Keratinocyte (primary cell): ENCODE data around the gene LRRN2.

ENCODE experiments used
- CTCF ChIP-seq, 3 experiments: IDR thresholded peaks in 1 of 3; conservative IDR thresholded peaks in 1 of 3; optimal IDR thresholded peaks in 1 of 3; 2 replicates in 2 of 3; 3 replicates in 1 of 3; pipeline versions ENCODE3 to v1.5.1; 2011; ENCODE audit warnings: low read length in 3 of 3, mild to moderate bottlenecking in 3 of 3, moderate library complexity in 2 of 3, control low read depth in 1 of 3, inconsistent platforms in 1 of 3; ENCODE audit not compliant: insufficient read depth in 2 of 3; ENCODE audit errors: extremely low read depth in 1 of 3
- EZH2 ChIP-seq: IDR thresholded peaks from one replicate; pipeline ENCODE4 v1.6.1; 2012; ENCODE audit warnings: inconsistent platforms, mild to moderate bottlenecking, low read length, moderate library complexity

GRCh38 chr1:204672482-204673121 is 12.9 kb downstream of the LRRN2 start:
- TF ChIP-seq CTCF (optimal IDR thresholded peaks at IDR 0.05 in 1 of 3, IDR thresholded peaks at IDR 0.05 in 1 of 3, conservative IDR thresholded peaks at IDR 0.05 in 1 of 3; ENCODE audit: extremely low read depth in 1 of 3, insufficient read depth in 2 of 3, low read length in 3 of 3) (no peak), EZH2 (no peak)
